Bone marrow (tissue), 2 donors: Measurements from ENCODE around the gene ACADS.

Source experiments
- DNase-seq, 2 donors: peaks; one replicate each; lab custom pipeline; 2025; lab: John Stamatoyannopoulos, UW

The ACADS gene

GRCh38 chr12:120700886-120701285, 24.7 kb upstream of the ACADS start:
- no peak for DNase-seq

- no peak for DNase-seq
Observed at GRCh38 chr12:120702637-120703036, 23.0 kb upstream of the ACADS start.

GRCh38 chr12:120703311-120703942, 22.2 kb upstream of the ACADS start:
- DNase-seq: no peak

GRCh38 chr12:120705618-120706017, 20.0 kb upstream of the ACADS start:
- DNase-seq: no peak

GRCh38 chr12:120706029-120706428, 19.6 kb upstream of the ACADS start:
- DNase-seq: no peak

- no peak for DNase-seq
Observed at GRCh38 chr12:120708651-120709050, 17.0 kb upstream of the ACADS start.

GRCh38 chr12:120710031-120710804, 15.4 kb upstream of the ACADS start, which contains the start of gene UNC119B:
TSS of gene UNC119B (plus strand) at chr12:120710458. CDS start at chr12:120710475, 17 bp downstream.
- DNase-seq: peak in 1 of 2 donors; percentile 36

GRCh38 chr12:120710805-120711296, 14.8 kb upstream of the ACADS start:
- DNase-seq: peak in 1 of 2 donors; percentile 32

- DNase-seq: no peak
Observed at GRCh38 chr12:120711411-120711810, 14.2 kb upstream of the ACADS start.

- DNase-seq: no peak
Observed at GRCh38 chr12:120712610-120713009, 13.0 kb upstream of the ACADS start.

- peak; percentile 16 to 77 for DNase-seq
Observed at GRCh38 chr12:120713861-120714482, 11.7 kb upstream of the ACADS start.

- DNase-seq: no peak
Observed at GRCh38 chr12:120718055-120718454, 7.6 kb upstream of the ACADS start.

- no peak for DNase-seq
Observed at GRCh38 chr12:120719072-120719471, 6.6 kb upstream of the ACADS start.

- DNase-seq: no peak
Observed at GRCh38 chr12:120719496-120720233, 6.0 kb upstream of the ACADS start.

GRCh38 chr12:120720234-120720986, 5.2 kb upstream of the ACADS start:
- DNase-seq: peak; percentile 2 to 55

- no peak for DNase-seq
Observed at GRCh38 chr12:120720987-120721801, 4.4 kb upstream of the ACADS start.

GRCh38 chr12:120721866-120722265, 3.8 kb upstream of the ACADS start:
- no peak for DNase-seq

- no peak for DNase-seq
Observed at GRCh38 chr12:120722784-120723183, 2.8 kb upstream of the ACADS start.

GRCh38 chr12:120724720-120725119, 906 bp upstream of the ACADS start:
- DNase-seq: no peak

GRCh38 chr12:120725151-120725658, 421 bp upstream of the ACADS start:
- no peak for DNase-seq

- DNase-seq: no peak
Observed at GRCh38 chr12:120726510-120726793, 826 bp downstream of the ACADS start.
